WTC11 (cell line): ENCODE measurements around the gene SPRR3.

Experiments
- CTCF ChIP-seq: fragments of 200-600 bp; IDR thresholded peaks from 2 replicates; pipeline ENCODE4 v1.8.0; 2022; ENCODE audit warnings: antibody characterized with exemption
- MLX ChIP-seq: sonication (generic); formaldehyde crosslinking; IDR thresholded peaks from 2 replicates; pipeline ENCODE4 v1.8.1; 2023; ENCODE audit warnings: mild to moderate bottlenecking, missing genetic modification reagents, moderate library complexity
- TEAD4 ChIP-seq: sonication (generic); formaldehyde crosslinking; IDR thresholded peaks from 2 replicates; pipeline ENCODE4 v1.8.0; 2022; ENCODE audit warnings: mild to moderate bottlenecking, missing genetic modification reagents
- ZNF232 ChIP-seq: sonication (generic); formaldehyde crosslinking; IDR thresholded peaks from 2 replicates; pipeline ENCODE4 v1.8.0; 2022; ENCODE audit warnings: mild to moderate bottlenecking, missing genetic modification reagents
- TF ChIP-seq, protein P1 (sequence below): sonication (generic); formaldehyde crosslinking; conservative IDR thresholded peaks from 2 replicates; pipeline ENCODE4 v1.8.1; 2022; ENCODE audit warnings: mild to moderate bottlenecking, missing genetic modification reagents

- TF ChIP-seq ZNF232, result no peak
- TF ChIP-seq CTCF, result no peak
- no peak for TF ChIP-seq TEAD4 (CRISPR knock-in tag)
- TF ChIP-seq MLX (CRISPR knock-in tag), result no peak
- TF ChIP-seq, protein P1, sequence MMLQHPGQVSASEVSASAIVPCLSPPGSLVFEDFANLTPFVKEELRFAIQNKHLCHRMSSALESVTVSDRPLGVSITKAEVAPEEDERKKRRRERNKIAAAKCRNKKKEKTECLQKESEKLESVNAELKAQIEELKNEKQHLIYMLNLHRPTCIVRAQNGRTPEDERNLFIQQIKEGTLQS (CRISPR knock-in tag), result no peak
Observed at GRCh38 chr1:153024413-153024812, 22.9 kb downstream of the SPRR3 start.
